ENCODE results near the gene OSBPL7. TPM values are rescaled to one million over a fixed set of nuclear protein-coding genes. Genes with fewer than 3 reads are reported as not detected.

The OSBPL7 gene
- polyA plus RNA-seq, 3 donors = 1.6 to 17.3 (median 1.6) TPM

DNA sequence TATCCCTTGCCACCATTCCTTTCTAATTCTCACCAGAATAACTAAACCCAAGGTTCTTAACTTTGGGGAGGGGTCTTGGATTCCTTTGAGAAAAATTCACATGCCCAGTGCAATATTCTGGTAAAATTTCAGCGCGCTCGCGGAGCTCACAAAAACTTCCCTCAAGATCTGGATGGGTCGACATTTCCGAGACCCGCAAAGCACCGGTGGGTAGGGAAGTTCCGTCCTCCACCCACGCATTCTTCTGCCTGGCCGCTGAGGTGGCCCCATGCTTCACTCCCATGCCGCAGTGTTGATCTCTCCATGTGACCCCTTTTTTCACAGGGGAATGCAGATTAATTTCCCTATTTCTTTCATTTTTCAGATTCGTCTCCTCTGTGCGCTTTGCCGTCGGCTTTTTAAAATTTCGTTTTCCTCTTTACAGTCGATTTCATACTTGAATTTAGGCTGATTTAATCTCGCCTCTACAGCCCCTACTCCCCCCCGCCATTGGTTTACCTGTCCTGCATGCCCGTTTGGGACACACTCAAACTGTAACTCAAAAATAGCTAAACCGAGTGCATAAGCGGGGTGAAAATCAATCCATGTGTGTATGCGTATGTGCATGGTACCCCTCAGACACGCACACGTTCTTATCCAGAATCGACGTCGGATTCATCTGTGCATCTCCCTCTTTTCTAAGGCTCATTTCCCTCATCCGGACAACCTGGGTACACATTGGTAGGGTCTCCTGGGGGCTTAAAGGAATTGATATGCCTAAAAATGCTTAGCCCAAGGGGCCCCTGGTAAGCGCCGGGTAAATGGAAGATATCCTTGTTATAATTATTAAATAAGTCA is 30.7 kb upstream of the OSBPL7 start:
- H3K36me3 ChIP-seq (replicated peaks in 1 of 2; ENCODE audit: control insufficient read depth in 1 of 2, insufficient read depth in 2 of 2, low read length in 2 of 2) = no peaks in the 10 kb centered on the region
- H2AFZ ChIP-seq (ENCODE audit: insufficient read depth, low read depth, low read length, poor library complexity, severe bottlenecking) = no peak overlapping the region
- no peak overlapping the region for H3K27ac ChIP-seq (ENCODE audit: low read depth in 1 of 2, low read length in 2 of 2)
- Mint-ChIP-seq H3K4me3 (peak overlapping the region in 1 of 2 donors; percentile 84), H3K36me3 (peaks cover 0 to 8% of the 10 kb centered on the region in 2 donors), H3K4me1 (peaks cover 15% of the 10 kb centered on the region), H3K27ac (no peak overlapping the region), H3K9me3 (peaks cover 0 to 16% (median 10%) of the 10 kb centered on the region in 7 donors), H3K27me3 (ENCODE audit: low read depth in 3 of 3) (peaks cover 76 to 90% (median 79%) of the 10 kb centered on the region in 3 donors)
- H3K4me2 ChIP-seq (replicated peaks; ENCODE audit: extremely low read depth, low read length, poor library complexity, severe bottlenecking) = no peak overlapping the region
- no peak overlapping the region for H3K4me3 ChIP-seq (replicated peaks in 1 of 3; ENCODE audit: low read depth in 2 of 3, low read length in 3 of 3)
- TF ChIP-seq, protein P1, sequence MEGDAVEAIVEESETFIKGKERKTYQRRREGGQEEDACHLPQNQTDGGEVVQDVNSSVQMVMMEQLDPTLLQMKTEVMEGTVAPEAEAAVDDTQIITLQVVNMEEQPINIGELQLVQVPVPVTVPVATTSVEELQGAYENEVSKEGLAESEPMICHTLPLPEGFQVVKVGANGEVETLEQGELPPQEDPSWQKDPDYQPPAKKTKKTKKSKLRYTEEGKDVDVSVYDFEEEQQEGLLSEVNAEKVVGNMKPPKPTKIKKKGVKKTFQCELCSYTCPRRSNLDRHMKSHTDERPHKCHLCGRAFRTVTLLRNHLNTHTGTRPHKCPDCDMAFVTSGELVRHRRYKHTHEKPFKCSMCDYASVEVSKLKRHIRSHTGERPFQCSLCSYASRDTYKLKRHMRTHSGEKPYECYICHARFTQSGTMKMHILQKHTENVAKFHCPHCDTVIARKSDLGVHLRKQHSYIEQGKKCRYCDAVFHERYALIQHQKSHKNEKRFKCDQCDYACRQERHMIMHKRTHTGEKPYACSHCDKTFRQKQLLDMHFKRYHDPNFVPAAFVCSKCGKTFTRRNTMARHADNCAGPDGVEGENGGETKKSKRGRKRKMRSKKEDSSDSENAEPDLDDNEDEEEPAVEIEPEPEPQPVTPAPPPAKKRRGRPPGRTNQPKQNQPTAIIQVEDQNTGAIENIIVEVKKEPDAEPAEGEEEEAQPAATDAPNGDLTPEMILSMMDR (IDR thresholded peaks at IDR 0.05) = no peak
- DNase-seq = no peak
- H3K9me3 ChIP-seq (replicated peaks in 1 of 2; ENCODE audit: control insufficient read depth in 1 of 2, insufficient read depth in 1 of 2, low read length in 2 of 2) = peaks cover 0 to 17% of the 10 kb centered on the region in 2 donors
- peaks cover 67 to 86% of the 10 kb centered on the region in 2 donors for H3K27me3 ChIP-seq (ENCODE audit: control insufficient read depth in 2 of 2, insufficient read depth in 2 of 2, low read length in 2 of 2)
- no peak overlapping the region for H3K9ac ChIP-seq (ENCODE audit: insufficient read depth, low read length, poor library complexity, severe bottlenecking)
- no peaks in the 10 kb centered on the region for H3K79me2 ChIP-seq (ENCODE audit: insufficient read depth, low read length)
- WGBS (ENCODE audit: insufficient coverage) = 10% methylated on average over 17 of the region's 32 CpGs
- peaks cover 0 to 11% of the 10 kb centered on the region in 2 donors for H3K4me1 ChIP-seq (ENCODE audit: control insufficient read depth in 1 of 2, insufficient read depth in 2 of 2, low read length in 2 of 2)
- intact Hi-C loops (cut with micrococcal nuclease) = no loop called here
- H4K20me1 ChIP-seq (ENCODE audit: insufficient read depth, low read length) = no peaks in the 10 kb centered on the region

GRCh38 chr17:47851764-47852112 is 30.1 kb upstream of the OSBPL7 start:
- Histone ChIP-seq H3K79me2 (ENCODE audit: insufficient read depth, low read length) (no peaks in the 10 kb centered on the region), H3K9ac (ENCODE audit: insufficient read depth, low read length, poor library complexity, severe bottlenecking) (no peak overlapping the region), H3K4me3 (replicated peaks in 1 of 3; ENCODE audit: low read depth in 2 of 3, low read length in 3 of 3) (no peak overlapping the region), H4K20me1 (ENCODE audit: insufficient read depth, low read length) (no peaks in the 10 kb centered on the region), H3K4me2 (replicated peaks; ENCODE audit: extremely low read depth, low read length, poor library complexity, severe bottlenecking) (no peak overlapping the region), H3K36me3 (replicated peaks in 1 of 2; ENCODE audit: control insufficient read depth in 1 of 2, insufficient read depth in 2 of 2, low read length in 2 of 2) (no peaks in the 10 kb centered on the region), H3K27ac (ENCODE audit: low read depth in 1 of 2, low read length in 2 of 2) (no peak overlapping the region), H2AFZ (ENCODE audit: insufficient read depth, low read depth, low read length, poor library complexity, severe bottlenecking) (no peak overlapping the region), H3K9me3 (replicated peaks in 1 of 2; ENCODE audit: control insufficient read depth in 1 of 2, insufficient read depth in 1 of 2, low read length in 2 of 2) (peaks cover 0 to 17% of the 10 kb centered on the region in 2 donors), H3K4me1 (ENCODE audit: control insufficient read depth in 1 of 2, insufficient read depth in 2 of 2, low read length in 2 of 2) (peaks cover 0 to 11% of the 10 kb centered on the region in 2 donors), H3K27me3 (ENCODE audit: control insufficient read depth in 2 of 2, insufficient read depth in 2 of 2, low read length in 2 of 2) (peaks cover 71 to 92% of the 10 kb centered on the region in 2 donors)
- 26% methylated on average over 8 of the region's 11 CpGs for WGBS (ENCODE audit: insufficient coverage)
- H3K4me1 Mint-ChIP-seq = peaks cover 15% of the 10 kb centered on the region
- H3K4me3 Mint-ChIP-seq = peak overlapping the region in 1 of 2 donors; percentile 84
- H3K9me3 Mint-ChIP-seq = peaks cover 0 to 16% (median 10%) of the 10 kb centered on the region in 7 donors
- intact Hi-C loops (cut with micrococcal nuclease) = no loop called here
- H3K36me3 Mint-ChIP-seq = peaks cover 0 to 8% of the 10 kb centered on the region in 2 donors
- no peak for DNase-seq
- H3K27ac Mint-ChIP-seq = no peak overlapping the region
- TF ChIP-seq, protein P1 (IDR thresholded peaks at IDR 0.05) = no peak
- H3K27me3 Mint-ChIP-seq (ENCODE audit: low read depth in 3 of 3) = peaks cover 82 to 96% (median 85%) of the 10 kb centered on the region in 3 donors
